Activated T-helper 2 cell treated with anti-CD3 and anti-CD28 coated beads, Interferon-gamma antibody, Interleukin-2, Interleukin-4, amounts not matched to agents 10 μg/mL and 5 μg/mL and 100 μg/mL, durations not matched to agents 14 hours and 24 hours and 36 hours (primary cell): Measurements from ENCODE around the gene BLM. TPM values are rescaled to one million over a fixed set of nuclear protein-coding genes. Genes with fewer than 3 reads are reported as not detected.
A peak's percentile ranks its signal among the peaks of the same experiment; 100 is the strongest.
"Not testable (repeated sequence)": the region's sequence is repeated elsewhere in the genome, so short reads cannot be mapped to it uniquely, and the experiment has no call there.

Experiments
- DNase-seq: peaks from one replicate; pipeline ENCODE4 v3.0.0; 2021; ENCODE audit warnings: low spot score
- H3K27ac Mint-ChIP-seq: one replicate; pipeline ENCODE4 v1.8.0; 2021; ENCODE audit warnings: mixed read lengths
- H3K27me3 Mint-ChIP-seq: one replicate; pipeline ENCODE4 v1.8.0; 2021; ENCODE audit warnings: low read depth, mixed read lengths
- H3K36me3 Mint-ChIP-seq: one replicate; pipeline ENCODE4 v1.8.0; 2021; ENCODE audit warnings: low read depth, mixed read lengths
- H3K4me1 Mint-ChIP-seq: one replicate; pipeline ENCODE4 v1.8.0; 2021; ENCODE audit warnings: low read depth, mixed read lengths
- H3K4me3 Mint-ChIP-seq: one replicate; pipeline ENCODE4 v1.8.0; 2021; ENCODE audit warnings: low read depth, mild to moderate bottlenecking, moderate library complexity, mixed read lengths
- H3K9me3 Mint-ChIP-seq: one replicate; pipeline ENCODE4 v1.8.0; 2021; ENCODE audit warnings: mixed read lengths
- intact Hi-C: fragments of 100-400 bp; cut with micrococcal nuclease; formaldehyde crosslinking; loops from one replicate; pipeline ENCODE4 v1.15.1; 2023
- total RNA-seq: library from RNA; stranded (reverse); gene quantifications from 2 replicates; pipeline ENCODE4 v1.2.3, GENCODE V29; 2022

BLM gene
- total RNA-seq, 1 donor from 2014 or later: 65.3 TPM

GRCh38 chr15:90839187-90840071, 122.3 kb downstream of the BLM start:
- H3K4me3 Mint-ChIP-seq: peak overlapping the region; percentile 70
- H3K36me3 Mint-ChIP-seq: peaks cover 19% of the 10 kb centered on the region
- no peaks in the 10 kb centered on the region for H3K27me3 Mint-ChIP-seq
- no peak for DNase-seq
- peaks cover 52% of the 10 kb centered on the region for H3K4me1 Mint-ChIP-seq
- H3K9me3 Mint-ChIP-seq: no peaks in the 10 kb centered on the region
- peak overlapping the region; percentile 96 for H3K27ac Mint-ChIP-seq
- intact Hi-C loops: no loop called here

GRCh38 chr15:90840157-90840855, 123.2 kb downstream of the BLM start:
- intact Hi-C loops: no loop called here
- no peak for DNase-seq
- Mint-ChIP-seq H3K4me1 (peaks cover 53% of the 10 kb centered on the region), H3K27me3 (no peaks in the 10 kb centered on the region), H3K4me3 (peak overlapping the region; percentile 70), H3K9me3 (no peaks in the 10 kb centered on the region), H3K27ac (peak overlapping the region; percentile 96), H3K36me3 (peaks cover 24% of the 10 kb centered on the region)

GRCh38 chr15:90840954-90841353, 123.8 kb downstream of the BLM start:
- intact Hi-C loops: no loop called here
- H3K36me3 Mint-ChIP-seq: peaks cover 28% of the 10 kb centered on the region
- peaks cover 57% of the 10 kb centered on the region for H3K4me1 Mint-ChIP-seq
- no peak for DNase-seq
- H3K27me3 Mint-ChIP-seq: no peaks in the 10 kb centered on the region
- no peak overlapping the region for H3K4me3 Mint-ChIP-seq
- no peak overlapping the region for H3K27ac Mint-ChIP-seq
- no peaks in the 10 kb centered on the region for H3K9me3 Mint-ChIP-seq

- Mint-ChIP-seq H3K9me3 (no peaks in the 10 kb centered on the region), H3K27me3 (no peaks in the 10 kb centered on the region), H3K4me3 (peak overlapping the region; percentile 5), H3K4me1 (peaks cover 33% of the 10 kb centered on the region), H3K27ac (peak overlapping the region; percentile 87), H3K36me3 (peaks cover 39% of the 10 kb centered on the region)
- no peak for DNase-seq
- intact Hi-C loops: loop anchor here (1.0 kb wide), 1 partner anchor 9 kb away; no protein-coding TSS in a partner anchor
Measured at GRCh38 chr15:90844696-90845095, 127.5 kb downstream of the BLM start.

GRCh38 chr15:90845201-90845949, 128.2 kb downstream of the BLM start:
- Mint-ChIP-seq H3K27ac (peak overlapping the region; percentile 87), H3K4me1 (peaks cover 28% of the 10 kb centered on the region), H3K27me3 (no peaks in the 10 kb centered on the region), H3K4me3 (no peak overlapping the region), H3K36me3 (peaks cover 37% of the 10 kb centered on the region), H3K9me3 (no peaks in the 10 kb centered on the region)
- intact Hi-C loops: loop anchor here (1.0 kb wide), 1 partner anchor 8 kb away; no protein-coding TSS in a partner anchor
- peak; percentile 37 for DNase-seq

GRCh38 chr15:90849424-90849823, 132.3 kb downstream of the BLM start:
- intact Hi-C loops: not testable (repeated sequence)
- H3K36me3 Mint-ChIP-seq: peaks cover 46% of the 10 kb centered on the region

GRCh38 chr15:90851114-90851513, 134.0 kb downstream of the BLM start:
- Mint-ChIP-seq H3K36me3 (peaks cover 39% of the 10 kb centered on the region), H3K27ac (peak overlapping the region; percentile 94), H3K27me3 (no peaks in the 10 kb centered on the region), H3K4me3 (peak overlapping the region; percentile 60), H3K4me1 (peaks cover 53% of the 10 kb centered on the region), H3K9me3 (no peaks in the 10 kb centered on the region)
- no peak for DNase-seq
- intact Hi-C loops: loop anchor here (10.0 kb wide), 1 partner anchor 436 kb away; no protein-coding TSS in a partner anchor

More at GRCh38 chr15:90849424-90849823, 132.3 kb downstream of the BLM start:
- H3K9me3 Mint-ChIP-seq, H3K27me3 Mint-ChIP-seq, DNase-seq, H3K4me3 Mint-ChIP-seq: not testable (repeated sequence)
- Mint-ChIP-seq H3K27ac (peak overlapping the region; percentile 46), H3K4me1 (peaks cover 49% of the 10 kb centered on the region)

GRCh38 chr15:90851940-90852339, 134.8 kb downstream of the BLM start:
- H3K9me3 Mint-ChIP-seq: no peaks in the 10 kb centered on the region
- intact Hi-C loops: loop anchor here (1.0 to 10.0 kb wide), 6 partner anchors 14 to 437 kb away; no protein-coding TSS in a partner anchor
- H3K4me1 Mint-ChIP-seq: peaks cover 60% of the 10 kb centered on the region
- H3K27me3 Mint-ChIP-seq: no peaks in the 10 kb centered on the region
- H3K4me3 Mint-ChIP-seq: peak overlapping the region; percentile 60
- H3K27ac Mint-ChIP-seq: peak overlapping the region; percentile 94
- DNase-seq: peak; percentile 35
- peaks cover 36% of the 10 kb centered on the region for H3K36me3 Mint-ChIP-seq

- H3K9me3 Mint-ChIP-seq: no peaks in the 10 kb centered on the region
- no peaks in the 10 kb centered on the region for H3K27me3 Mint-ChIP-seq
- H3K4me1 Mint-ChIP-seq: peaks cover 75% of the 10 kb centered on the region
- H3K27ac Mint-ChIP-seq: peak overlapping the region; percentile 83
- peaks cover 22% of the 10 kb centered on the region for H3K36me3 Mint-ChIP-seq
- DNase-seq: no peak
- intact Hi-C loops: loop anchor here (10.0 kb wide), 1 partner anchor 440 kb away; no protein-coding TSS in a partner anchor
- H3K4me3 Mint-ChIP-seq: no peak overlapping the region
Measured at GRCh38 chr15:90855139-90855538, 138.0 kb downstream of the BLM start.

- Mint-ChIP-seq H3K9me3 (no peaks in the 10 kb centered on the region), H3K36me3 (peaks cover 10% of the 10 kb centered on the region), H3K4me3 (no peak overlapping the region), H3K27ac (no peak overlapping the region), H3K27me3 (no peaks in the 10 kb centered on the region), H3K4me1 (peaks cover 65% of the 10 kb centered on the region)
- DNase-seq: no peak
- intact Hi-C loops: loop anchor here (10.0 kb wide), 1 partner anchor 443 kb away; no protein-coding TSS in a partner anchor
Measured at GRCh38 chr15:90857337-90857736, 140.2 kb downstream of the BLM start.

GRCh38 chr15:90857883-90858443, 140.8 kb downstream of the BLM start:
- H3K36me3 Mint-ChIP-seq: peaks cover 8% of the 10 kb centered on the region
- H3K27me3 Mint-ChIP-seq: no peaks in the 10 kb centered on the region
- intact Hi-C loops: loop anchor here (10.0 kb wide), 1 partner anchor 443 kb away; no protein-coding TSS in a partner anchor
- no peak for DNase-seq
- no peak overlapping the region for H3K4me3 Mint-ChIP-seq
- no peaks in the 10 kb centered on the region for H3K9me3 Mint-ChIP-seq
- H3K4me1 Mint-ChIP-seq: peaks cover 64% of the 10 kb centered on the region
- peak overlapping the region; percentile 31 for H3K27ac Mint-ChIP-seq
